ENCODE measurements around the gene RASGEF1C.

Gene RASGEF1C

GRCh38 chr5:180118391-180118791 lies 90.6 kb downstream of the RASGEF1C start:
- DNase-seq: no peak

- no peak for DNase-seq
Observed at GRCh38 chr5:180117000-180117725, 91.8 kb downstream of the RASGEF1C start.

DNA sequence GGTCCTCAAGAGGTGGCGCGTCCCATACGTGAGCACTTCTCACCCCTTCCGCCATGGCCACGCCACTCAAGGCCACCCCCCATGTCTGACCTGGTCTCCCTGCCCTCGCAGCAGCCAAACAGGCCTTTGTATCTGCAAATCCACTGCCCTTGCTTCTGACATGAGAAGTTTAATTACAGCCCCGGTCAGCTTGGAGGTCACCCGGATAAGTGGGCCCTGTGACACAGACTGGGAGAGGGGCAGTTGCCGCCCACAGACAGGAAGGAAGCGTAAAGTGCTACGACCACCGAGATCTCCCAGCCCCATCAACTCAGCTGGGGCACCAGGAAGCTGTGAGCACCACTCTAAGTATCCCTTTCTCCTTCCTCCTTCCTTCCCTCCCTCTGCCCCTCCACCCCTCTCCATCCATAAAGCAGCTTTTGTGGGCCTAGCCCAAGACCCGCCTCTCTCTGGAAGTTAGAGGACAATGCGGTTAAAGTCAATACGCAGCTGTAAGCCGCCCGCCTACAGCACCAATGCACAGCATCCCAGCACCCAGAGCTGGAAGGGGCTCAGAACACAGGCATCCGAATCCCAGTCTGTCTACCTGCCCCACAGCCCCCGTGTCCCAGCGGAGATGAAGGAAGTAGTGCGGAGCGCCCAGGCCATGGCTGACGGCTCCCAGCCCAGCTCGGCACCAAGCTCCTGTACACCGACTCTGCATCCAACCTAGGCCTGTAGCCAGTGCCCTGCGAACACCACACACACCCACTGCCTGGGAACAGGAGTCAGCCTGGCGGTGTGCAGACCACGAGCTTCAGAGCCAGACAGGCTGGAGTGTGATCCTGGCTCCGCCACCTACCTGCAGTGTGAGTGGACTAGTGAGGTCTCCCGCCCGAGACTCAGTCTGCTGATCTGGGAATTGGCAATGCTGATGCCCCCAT lies 92.7 kb downstream of the RASGEF1C start:
- DNase-seq: no peak

DNA sequence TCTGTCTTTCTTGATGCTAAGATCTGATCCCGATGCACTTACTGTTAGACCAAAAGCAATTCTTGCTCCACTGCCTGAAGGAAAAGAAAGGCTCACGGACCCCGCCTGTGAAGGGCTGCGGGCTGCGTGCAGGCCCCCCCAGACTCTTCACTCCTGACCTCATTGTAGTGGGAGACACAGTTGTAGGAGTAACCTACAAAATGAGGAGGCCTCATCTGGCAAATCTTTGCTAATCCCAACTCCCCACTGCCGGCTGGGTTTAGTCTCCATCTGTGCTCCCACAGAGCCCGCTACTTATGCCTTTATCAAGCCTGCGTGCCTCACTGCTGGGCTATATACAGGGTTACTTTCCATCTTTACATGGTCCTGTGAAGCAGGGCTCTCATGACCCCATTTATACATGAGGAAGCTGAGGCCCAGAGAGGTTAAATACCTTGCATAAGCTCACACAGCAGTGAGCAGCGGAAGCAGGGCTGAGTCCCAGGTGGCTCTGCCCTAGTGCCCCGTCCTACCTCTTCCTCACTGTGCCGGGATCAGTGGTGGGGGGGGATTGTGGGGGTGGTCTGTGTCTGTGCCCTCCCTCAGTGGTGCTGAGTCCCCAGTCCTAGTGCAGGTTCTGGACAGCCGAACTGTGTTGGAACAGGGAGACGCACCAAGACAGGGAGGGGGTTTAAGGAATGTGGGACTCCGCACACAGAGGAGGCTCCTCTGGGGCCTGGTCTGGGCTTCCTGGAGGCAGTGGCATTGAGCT lies 93.5 kb downstream of the RASGEF1C start:
- no peak for DNase-seq

DNA sequence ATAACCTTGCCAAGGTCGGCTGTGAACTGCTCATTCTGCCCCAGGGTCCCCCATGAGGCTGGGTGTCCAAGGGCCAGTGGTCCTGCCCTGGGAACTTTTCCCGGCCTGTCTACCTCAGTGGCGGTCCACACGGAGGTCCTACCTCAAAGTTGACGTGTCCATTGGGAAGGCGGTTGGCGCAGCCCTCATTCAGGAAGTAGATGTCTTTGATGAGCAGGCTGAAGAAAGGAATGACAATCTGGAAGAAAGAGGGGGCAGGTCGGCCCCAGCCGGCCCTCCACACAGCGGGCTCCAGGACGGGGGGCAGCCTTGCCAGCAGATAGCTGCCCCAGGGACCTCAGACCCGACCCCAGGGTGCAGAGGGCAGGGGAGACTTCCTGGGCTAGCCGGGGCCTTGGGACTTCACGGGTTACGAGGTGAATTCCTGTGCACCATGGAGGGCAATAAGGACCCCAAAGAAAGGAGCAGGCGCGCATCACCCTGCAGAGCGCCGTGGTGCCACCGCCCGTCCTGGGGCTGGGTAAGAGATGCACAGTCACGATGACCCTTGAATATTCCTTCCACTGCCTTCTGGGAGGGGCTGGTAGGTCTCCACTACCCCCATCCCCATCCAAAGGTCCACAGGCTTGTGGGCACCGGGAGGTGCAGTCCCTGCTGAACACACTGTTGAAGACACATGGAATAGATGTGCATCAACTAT lies 94.6 kb downstream of the RASGEF1C start:
- no peak for DNase-seq

DNA sequence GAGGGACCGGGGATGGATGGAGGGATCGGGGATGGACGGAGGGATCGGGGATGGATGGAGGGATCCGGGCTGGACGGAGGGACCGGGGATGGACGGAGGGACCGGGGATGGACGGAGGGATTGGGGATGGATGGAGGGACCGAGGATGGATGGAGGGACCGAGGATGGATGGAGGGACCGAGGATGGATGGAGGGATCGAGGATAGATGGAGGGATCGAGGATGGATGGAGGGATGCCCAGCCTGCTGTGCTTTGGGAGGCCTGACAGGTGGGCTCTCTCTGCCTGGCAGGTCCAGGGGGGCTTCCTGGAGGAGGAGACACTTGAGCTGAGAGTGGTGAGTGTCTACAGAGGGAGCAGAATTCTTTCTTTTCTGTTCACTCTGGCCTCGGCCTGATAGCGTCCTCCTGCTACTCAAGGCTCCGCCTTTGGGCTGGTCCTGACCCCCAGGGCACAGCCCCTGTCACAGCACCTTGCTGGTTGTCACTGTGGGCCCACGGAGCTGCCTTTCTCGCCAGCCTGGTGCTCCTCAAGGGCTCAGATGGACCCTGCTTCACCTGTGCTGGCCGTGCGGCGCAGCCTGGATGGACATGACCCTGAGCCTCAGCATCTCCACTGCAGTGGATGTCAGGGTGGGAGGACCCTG lies 95.2 kb downstream of the RASGEF1C start:
- no peak for DNase-seq

DNA sequence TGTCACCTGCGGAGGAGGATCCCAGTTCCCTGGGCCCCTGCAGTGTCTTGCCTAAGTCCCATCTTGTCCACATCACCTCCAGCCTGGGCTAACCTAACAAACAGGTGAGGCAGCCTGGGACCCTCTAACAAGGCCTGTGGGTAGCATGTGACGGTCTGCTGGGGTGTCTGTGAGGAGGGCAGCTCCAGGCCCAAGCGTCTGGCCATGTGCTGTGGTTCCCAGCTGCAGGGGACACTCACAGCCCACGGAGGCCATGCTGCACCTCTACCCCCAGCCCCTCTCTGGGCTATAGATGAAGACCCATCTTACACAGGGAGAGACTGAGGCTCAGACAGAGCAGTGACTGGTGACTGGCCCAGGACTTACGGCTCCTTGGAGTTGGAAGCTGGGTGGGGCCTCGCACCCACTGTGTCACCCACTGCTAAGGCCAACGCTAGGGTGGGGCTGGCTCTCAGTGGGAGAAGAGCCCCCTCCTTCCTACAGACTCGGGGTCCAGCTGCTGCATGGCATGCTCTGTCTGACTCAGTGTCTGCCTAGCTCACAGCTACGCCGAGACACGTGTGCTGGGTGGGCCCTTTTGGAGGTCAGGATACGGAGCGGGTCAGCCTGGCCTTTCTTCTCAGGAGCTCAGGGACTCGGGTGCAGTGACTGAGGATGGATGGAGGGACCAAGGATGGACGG lies 96.7 kb downstream of the RASGEF1C start:
- DNase-seq: no peak

- DNase-seq: no peak
Observed at GRCh38 chr5:180111273-180112002, 97.6 kb downstream of the RASGEF1C start.

DNA sequence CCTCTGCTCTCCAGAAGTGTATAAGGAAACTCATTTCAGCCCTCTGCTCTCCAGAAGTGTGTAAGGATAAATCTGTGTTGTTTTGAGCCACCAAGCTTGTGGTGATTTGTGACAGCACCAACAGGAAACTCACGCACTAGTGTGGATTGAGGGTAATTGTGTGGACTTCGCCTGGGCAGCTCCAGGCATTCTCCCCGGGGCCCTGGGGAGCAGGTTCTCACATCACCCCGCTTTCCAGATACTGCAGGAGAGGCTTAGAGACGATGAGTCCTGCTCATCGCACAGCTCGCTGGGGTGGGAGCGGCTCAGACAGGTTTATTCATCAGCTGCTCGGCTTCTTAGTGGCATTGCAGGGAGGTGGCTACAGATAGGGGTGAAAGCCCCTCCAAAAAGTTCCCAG lies 99.1 kb downstream of the RASGEF1C start:
- DNase-seq: no peak

GRCh38 chr5:180107005-180107404 lies 102.0 kb downstream of the RASGEF1C start:
- no peak for DNase-seq

- no peak for DNase-seq
Observed at GRCh38 chr5:180105827-180106312, 103.1 kb downstream of the RASGEF1C start.

DNA sequence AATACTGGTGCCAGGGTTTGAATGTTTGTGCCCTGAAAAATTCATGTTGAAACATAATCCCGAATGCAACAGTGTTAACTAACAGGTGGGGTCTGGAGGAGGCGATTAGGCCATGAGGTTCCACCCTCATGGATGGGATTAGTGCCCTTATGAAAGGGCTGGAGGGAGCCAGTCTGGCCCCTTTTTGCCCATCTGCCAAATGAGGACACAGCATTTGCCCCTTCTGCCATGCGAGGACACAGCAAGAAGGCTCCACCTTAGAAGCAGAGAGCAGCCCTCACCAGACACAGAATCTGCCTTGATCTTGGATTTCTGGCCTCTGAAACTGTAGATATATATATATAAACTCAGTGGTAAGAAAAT lies 104.9 kb downstream of the RASGEF1C start:
- no peak for DNase-seq

DNA sequence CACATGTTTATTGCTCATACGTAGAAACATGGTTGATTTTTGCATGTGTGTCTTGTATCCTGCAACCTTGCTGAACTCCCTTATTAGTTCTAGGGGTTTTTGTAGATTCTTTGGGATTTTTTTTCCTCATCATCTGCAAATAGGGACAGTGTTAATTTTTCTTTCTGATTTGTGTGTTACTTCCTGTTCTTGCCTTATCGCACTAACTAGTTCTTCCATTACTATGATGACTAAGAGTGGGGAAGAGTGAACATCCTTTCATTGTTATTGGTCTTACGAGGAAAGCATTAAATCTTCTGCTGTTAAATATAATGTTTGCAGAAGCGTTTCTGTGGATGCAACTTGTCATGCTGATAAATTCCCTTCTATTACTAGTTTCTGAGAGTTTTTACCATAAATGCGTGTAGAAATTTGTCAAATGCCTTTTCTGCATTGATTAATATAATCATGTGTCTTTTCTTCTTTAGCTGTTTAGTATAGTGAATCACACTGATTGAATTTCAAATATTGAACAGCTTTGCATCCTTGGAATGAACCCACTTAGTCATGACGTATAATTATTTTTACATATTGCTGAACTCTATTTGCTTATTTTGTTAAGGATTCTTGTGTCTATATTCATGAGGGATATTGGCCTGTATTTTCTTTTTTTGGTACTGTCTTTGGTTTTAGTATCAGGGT lies 105.4 kb downstream of the RASGEF1C start:
- DNase-seq: no peak

- no peak for DNase-seq
Observed at GRCh38 chr5:180102636-180103035, 106.4 kb downstream of the RASGEF1C start.

- DNase-seq: no peak
Observed at GRCh38 chr5:180101451-180102105, 107.4 kb downstream of the RASGEF1C start.

DNA sequence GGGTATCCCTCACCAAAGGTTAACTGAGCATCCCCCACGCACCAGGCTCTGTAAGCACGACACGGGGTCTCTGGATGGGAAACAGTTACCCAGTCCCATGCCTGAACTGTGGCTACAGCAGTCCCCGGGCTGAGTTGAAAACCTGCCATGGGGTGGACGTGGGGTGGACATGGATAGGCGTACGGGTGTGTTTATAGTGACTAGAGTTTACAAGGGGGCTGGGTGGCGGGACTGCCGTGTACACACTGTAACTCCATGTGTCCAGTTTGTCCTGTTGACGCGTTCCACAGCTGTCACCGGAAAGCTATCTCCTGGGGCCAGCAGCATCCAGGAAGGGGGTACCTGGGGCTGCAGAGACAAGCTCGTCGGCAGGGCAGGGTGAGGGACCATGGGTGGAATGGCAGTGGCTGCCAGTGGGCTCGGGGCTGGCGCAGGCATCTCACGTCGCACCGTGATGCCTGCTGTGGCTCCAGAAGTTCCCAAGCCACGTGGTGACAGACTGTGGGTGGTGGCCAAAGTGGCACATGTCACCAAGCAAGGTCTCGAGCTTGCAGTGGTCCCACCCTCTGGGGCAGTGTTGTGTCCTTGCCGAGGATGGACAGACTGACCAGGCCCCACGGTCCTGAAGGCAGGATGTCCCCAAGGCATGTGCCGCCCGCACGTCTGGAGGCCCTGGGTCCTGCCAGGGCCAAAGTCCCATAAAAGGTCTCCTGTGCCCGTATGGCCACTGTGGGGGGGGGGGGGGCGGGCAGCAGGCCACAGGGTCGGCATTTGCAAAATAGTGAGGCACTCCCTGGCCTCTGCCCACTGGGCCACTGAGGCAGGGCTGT lies 108.2 kb downstream of the RASGEF1C start:
- no peak for DNase-seq

DNA sequence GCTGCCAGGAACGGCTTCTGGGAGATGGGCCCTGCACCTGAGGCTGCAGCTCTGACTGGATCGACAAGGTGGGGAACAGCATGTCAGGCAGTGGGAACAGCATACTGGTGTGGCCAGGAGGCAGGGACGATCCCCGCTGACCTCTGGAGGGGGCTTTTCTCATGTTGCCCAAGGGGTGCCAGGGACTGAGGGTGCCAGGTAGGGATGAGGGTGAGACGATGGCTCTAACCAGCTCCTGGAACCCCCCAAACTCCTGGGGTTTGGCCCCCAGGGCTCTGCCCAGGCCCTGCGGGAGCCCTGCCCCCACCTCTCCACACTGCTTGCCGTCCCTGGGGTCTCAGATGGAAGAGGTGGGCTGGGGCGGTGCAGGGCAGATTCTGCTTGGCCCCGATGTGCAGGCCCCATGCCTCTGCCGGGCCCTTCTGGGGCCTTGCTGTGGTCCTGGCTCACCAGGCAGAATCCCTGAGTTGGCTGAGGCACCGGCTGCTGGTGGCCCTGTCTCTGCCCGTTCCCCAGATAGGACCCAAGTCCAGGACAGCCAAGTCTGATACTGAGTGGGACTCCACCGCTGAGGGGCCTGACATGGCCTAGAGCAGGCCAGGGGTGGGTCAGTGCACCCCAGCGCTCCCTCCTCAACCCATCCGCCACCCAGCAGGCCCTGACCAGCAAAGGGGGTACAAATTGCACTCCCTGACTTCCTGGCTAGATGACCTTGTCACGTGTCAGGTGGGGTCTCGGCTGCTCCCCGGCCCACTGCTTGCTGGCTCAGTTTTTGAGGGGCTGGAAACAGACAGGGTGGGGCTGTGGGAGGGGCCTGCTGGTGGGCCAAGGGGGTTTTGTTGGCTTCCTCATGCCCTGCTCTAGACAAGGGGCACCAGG lies 109.0 kb downstream of the RASGEF1C start:
- DNase-seq: no peak
